ENCODE measurements around the gene SDK2.

DNA sequence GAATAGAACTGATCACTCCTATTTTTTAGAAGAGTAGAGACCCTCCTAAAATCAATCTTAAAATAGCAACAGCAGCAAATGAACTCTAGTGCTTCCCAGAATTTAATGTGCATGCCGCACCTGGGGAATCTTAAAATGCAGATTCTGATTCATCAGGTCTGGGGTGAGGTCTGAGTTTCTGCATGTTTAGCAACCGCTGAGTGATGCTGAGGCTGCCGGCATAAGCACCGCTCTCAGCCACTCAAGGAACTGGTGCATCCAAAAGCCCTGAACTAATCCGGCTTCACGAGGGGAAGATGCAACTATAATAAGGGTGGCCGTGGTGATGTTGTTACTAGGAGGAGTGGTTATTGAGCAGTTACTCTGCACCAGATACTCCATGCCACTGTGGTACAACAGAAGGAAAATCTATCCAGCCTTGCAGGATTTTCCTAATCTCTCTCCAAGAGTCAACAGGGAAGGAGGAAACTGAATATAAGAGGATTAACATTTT, 19.7 kb downstream of the SDK2 start:
- TF ChIP-seq, protein P1, sequence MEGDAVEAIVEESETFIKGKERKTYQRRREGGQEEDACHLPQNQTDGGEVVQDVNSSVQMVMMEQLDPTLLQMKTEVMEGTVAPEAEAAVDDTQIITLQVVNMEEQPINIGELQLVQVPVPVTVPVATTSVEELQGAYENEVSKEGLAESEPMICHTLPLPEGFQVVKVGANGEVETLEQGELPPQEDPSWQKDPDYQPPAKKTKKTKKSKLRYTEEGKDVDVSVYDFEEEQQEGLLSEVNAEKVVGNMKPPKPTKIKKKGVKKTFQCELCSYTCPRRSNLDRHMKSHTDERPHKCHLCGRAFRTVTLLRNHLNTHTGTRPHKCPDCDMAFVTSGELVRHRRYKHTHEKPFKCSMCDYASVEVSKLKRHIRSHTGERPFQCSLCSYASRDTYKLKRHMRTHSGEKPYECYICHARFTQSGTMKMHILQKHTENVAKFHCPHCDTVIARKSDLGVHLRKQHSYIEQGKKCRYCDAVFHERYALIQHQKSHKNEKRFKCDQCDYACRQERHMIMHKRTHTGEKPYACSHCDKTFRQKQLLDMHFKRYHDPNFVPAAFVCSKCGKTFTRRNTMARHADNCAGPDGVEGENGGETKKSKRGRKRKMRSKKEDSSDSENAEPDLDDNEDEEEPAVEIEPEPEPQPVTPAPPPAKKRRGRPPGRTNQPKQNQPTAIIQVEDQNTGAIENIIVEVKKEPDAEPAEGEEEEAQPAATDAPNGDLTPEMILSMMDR (IDR thresholded peaks at IDR 0.05; ENCODE audit: low read depth, low read length, poor library complexity, severe bottlenecking) = no peak
- no peak for TF ChIP-seq EZH2phosphoT487 (IDR thresholded peaks at IDR 0.05; ENCODE audit: borderline replicate concordance, low read length)

All from DOHH2 (cell line).